Measurements from ENCODE around the gene EEFSEC.

The EEFSEC gene

GRCh38 chr3:128400671-128401070, 247.4 kb downstream of the EEFSEC start:
- no peak overlapping the region for H2BK15ac ChIP-seq (ENCODE audit: low read length)
- peak overlapping the region; percentile 94 for H2BK5ac ChIP-seq (ENCODE audit: low read length)
- H3K4me1 ChIP-seq (ENCODE audit: control insufficient read depth in 2 of 2, insufficient read depth in 1 of 2, low read depth in 1 of 2, low read length in 2 of 2) = peaks cover 20 to 29% of the 10 kb centered on the region in 2 donors
- H3K4me3 ChIP-seq (ENCODE audit: low read length in 2 of 2) = no peak overlapping the region
- no peaks in the 10 kb centered on the region for H3K9me3 ChIP-seq (replicated peaks in 1 of 2; ENCODE audit: control insufficient read depth in 2 of 2, insufficient read depth in 1 of 2, low read depth in 1 of 2, low read length in 2 of 2)
- no peak overlapping the region for H3K23ac ChIP-seq (ENCODE audit: low read depth, low read length, poor library complexity)
- peak overlapping the region; percentile 97 for H2AK5ac ChIP-seq (ENCODE audit: low read depth, low read length)
- H3K18ac ChIP-seq (ENCODE audit: low read length) = peak overlapping the region; percentile 73
- no peak overlapping the region for H3K27ac ChIP-seq (replicated peaks; ENCODE audit: low read length)
- no peaks in the 10 kb centered on the region for H3K36me3 ChIP-seq (replicated peaks in 1 of 2; ENCODE audit: control insufficient read depth in 2 of 2, insufficient read depth in 2 of 2, low read length in 2 of 2)
- H4K91ac ChIP-seq (ENCODE audit: low read depth, low read length, poor library complexity) = no peak overlapping the region
- H4K8ac ChIP-seq (ENCODE audit: low read depth, low read length) = no peak overlapping the region
- DNase-seq (ENCODE audit: low spot score) = peak; percentile 57
- H3K27me3 ChIP-seq (ENCODE audit: control insufficient read depth in 3 of 3, insufficient read depth in 3 of 3, low read depth in 1 of 3, low read length in 3 of 3) = no peaks in the 10 kb centered on the region
- no peaks in the 10 kb centered on the region for H3K79me1 ChIP-seq (ENCODE audit: low read depth, low read length)
- H2BK12ac ChIP-seq (ENCODE audit: low read length) = peak overlapping the region; percentile 99
- peak overlapping the region; percentile 30 for H3K4me2 ChIP-seq (ENCODE audit: insufficient read depth, low read length, poor library complexity, severe bottlenecking)
- H3K14ac ChIP-seq (ENCODE audit: low read length) = peak overlapping the region; percentile 27
- WGBS, 2 donors (ENCODE audit: extremely low coverage in 2 of 2, insufficient read length in 2 of 2, insufficient replicate concordance in 1 of 2) = no CpG with 5 or more reads among the region's 11 CpGs
- H3K4ac ChIP-seq (ENCODE audit: low read length) = peak overlapping the region; percentile 15
- no peak overlapping the region for H2BK120ac ChIP-seq (ENCODE audit: low read depth, low read length)
- H2AFZ ChIP-seq (ENCODE audit: low read length) = no peak overlapping the region
- H3K9ac ChIP-seq (ENCODE audit: low read depth, low read length, poor library complexity) = no peak overlapping the region

- Histone ChIP-seq H2BK12ac (ENCODE audit: low read length) (no peak overlapping the region), H3K18ac (ENCODE audit: low read length) (peak overlapping the region; percentile 4), H3K79me1 (ENCODE audit: low read depth, low read length) (no peaks in the 10 kb centered on the region), H3K27ac (replicated peaks; ENCODE audit: low read length) (no peak overlapping the region), H4K8ac (ENCODE audit: low read depth, low read length) (no peak overlapping the region), H2BK5ac (ENCODE audit: low read length) (no peak overlapping the region), H3K4me2 (ENCODE audit: insufficient read depth, low read length, poor library complexity, severe bottlenecking) (no peak overlapping the region), H3K9ac (ENCODE audit: low read depth, low read length, poor library complexity) (no peak overlapping the region), H3K9me3 (replicated peaks in 1 of 2; ENCODE audit: control insufficient read depth in 2 of 2, insufficient read depth in 1 of 2, low read depth in 1 of 2, low read length in 2 of 2) (no peaks in the 10 kb centered on the region), H2BK120ac (ENCODE audit: low read depth, low read length) (no peak overlapping the region), H2AFZ (ENCODE audit: low read length) (no peak overlapping the region), H3K14ac (ENCODE audit: low read length) (no peak overlapping the region), H3K27me3 (ENCODE audit: control insufficient read depth in 3 of 3, insufficient read depth in 3 of 3, low read depth in 1 of 3, low read length in 3 of 3) (no peaks in the 10 kb centered on the region), H2BK15ac (ENCODE audit: low read length) (no peak overlapping the region), H3K23ac (ENCODE audit: low read depth, low read length, poor library complexity) (no peak overlapping the region), H4K91ac (ENCODE audit: low read depth, low read length, poor library complexity) (no peak overlapping the region), H3K36me3 (replicated peaks in 1 of 2; ENCODE audit: control insufficient read depth in 2 of 2, insufficient read depth in 2 of 2, low read length in 2 of 2) (no peaks in the 10 kb centered on the region), H3K4ac (ENCODE audit: low read length) (no peak overlapping the region), H3K4me3 (ENCODE audit: low read length in 2 of 2) (no peak overlapping the region), H3K4me1 (ENCODE audit: control insufficient read depth in 2 of 2, insufficient read depth in 1 of 2, low read depth in 1 of 2, low read length in 2 of 2) (peaks cover 17 to 28% of the 10 kb centered on the region in 2 donors), H2AK5ac (ENCODE audit: low read depth, low read length) (no peak overlapping the region)
- WGBS, 2 donors (ENCODE audit: extremely low coverage in 2 of 2, insufficient read length in 2 of 2, insufficient replicate concordance in 1 of 2) = no CpG with 5 or more reads among the region's 11 CpGs
- no peak for DNase-seq (ENCODE audit: low spot score)
Observed at GRCh38 chr3:128402319-128402718, 249.0 kb downstream of the EEFSEC start.

GRCh38 chr3:128402998-128403397, 249.7 kb downstream of the EEFSEC start:
- Histone ChIP-seq H3K9me3 (replicated peaks in 1 of 2; ENCODE audit: control insufficient read depth in 2 of 2, insufficient read depth in 1 of 2, low read depth in 1 of 2, low read length in 2 of 2) (no peaks in the 10 kb centered on the region), H3K23ac (ENCODE audit: low read depth, low read length, poor library complexity) (peak overlapping the region; percentile 44), H3K9ac (ENCODE audit: low read depth, low read length, poor library complexity) (peak overlapping the region; percentile 47), H4K91ac (ENCODE audit: low read depth, low read length, poor library complexity) (no peak overlapping the region), H3K4me3 (ENCODE audit: low read length in 2 of 2) (peak overlapping the region in 1 of 2 donors; percentile 33), H3K36me3 (replicated peaks in 1 of 2; ENCODE audit: control insufficient read depth in 2 of 2, insufficient read depth in 2 of 2, low read length in 2 of 2) (no peaks in the 10 kb centered on the region), H3K79me1 (ENCODE audit: low read depth, low read length) (no peaks in the 10 kb centered on the region), H3K4ac (ENCODE audit: low read length) (peak overlapping the region; percentile 85), H3K27ac (replicated peaks; ENCODE audit: low read length) (no peak overlapping the region), H2BK15ac (ENCODE audit: low read length) (peak overlapping the region; percentile 77), H3K27me3 (ENCODE audit: control insufficient read depth in 3 of 3, insufficient read depth in 3 of 3, low read depth in 1 of 3, low read length in 3 of 3) (no peaks in the 10 kb centered on the region), H3K4me1 (ENCODE audit: control insufficient read depth in 2 of 2, insufficient read depth in 1 of 2, low read depth in 1 of 2, low read length in 2 of 2) (peaks cover 17 to 28% of the 10 kb centered on the region in 2 donors), H3K18ac (ENCODE audit: low read length) (peak overlapping the region; percentile 21), H3K4me2 (ENCODE audit: insufficient read depth, low read length, poor library complexity, severe bottlenecking) (no peak overlapping the region), H2AK5ac (ENCODE audit: low read depth, low read length) (peak overlapping the region; percentile 90), H2AFZ (ENCODE audit: low read length) (no peak overlapping the region), H2BK5ac (ENCODE audit: low read length) (no peak overlapping the region), H2BK120ac (ENCODE audit: low read depth, low read length) (peak overlapping the region; percentile 30), H4K8ac (ENCODE audit: low read depth, low read length) (no peak overlapping the region), H3K14ac (ENCODE audit: low read length) (peak overlapping the region; percentile 39), H2BK12ac (ENCODE audit: low read length) (no peak overlapping the region)
- DNase-seq (ENCODE audit: low spot score) = no peak
- WGBS, 2 donors (ENCODE audit: extremely low coverage in 2 of 2, insufficient read length in 2 of 2, insufficient replicate concordance in 1 of 2) = no CpG with 5 or more reads among the region's 6 CpGs

- H3K27me3 ChIP-seq (ENCODE audit: control insufficient read depth in 3 of 3, insufficient read depth in 3 of 3, low read depth in 1 of 3, low read length in 3 of 3) = no peaks in the 10 kb centered on the region
- no peak for DNase-seq (ENCODE audit: low spot score)
- H2BK12ac ChIP-seq (ENCODE audit: low read length) = no peak overlapping the region
- H3K23ac ChIP-seq (ENCODE audit: low read depth, low read length, poor library complexity) = no peak overlapping the region
- H4K91ac ChIP-seq (ENCODE audit: low read depth, low read length, poor library complexity) = no peak overlapping the region
- H3K9ac ChIP-seq (ENCODE audit: low read depth, low read length, poor library complexity) = no peak overlapping the region
- no peaks in the 10 kb centered on the region for H3K36me3 ChIP-seq (replicated peaks in 1 of 2; ENCODE audit: control insufficient read depth in 2 of 2, insufficient read depth in 2 of 2, low read length in 2 of 2)
- no peak overlapping the region for H3K4me3 ChIP-seq (ENCODE audit: low read length in 2 of 2)
- H3K79me1 ChIP-seq (ENCODE audit: low read depth, low read length) = no peaks in the 10 kb centered on the region
- no peak overlapping the region for H3K4ac ChIP-seq (ENCODE audit: low read length)
- H2AFZ ChIP-seq (ENCODE audit: low read length) = no peak overlapping the region
- peak overlapping the region; percentile 32 for H3K14ac ChIP-seq (ENCODE audit: low read length)
- H2BK15ac ChIP-seq (ENCODE audit: low read length) = peak overlapping the region; percentile 28
- no peak overlapping the region for H3K4me2 ChIP-seq (ENCODE audit: insufficient read depth, low read length, poor library complexity, severe bottlenecking)
- H3K4me1 ChIP-seq (ENCODE audit: control insufficient read depth in 2 of 2, insufficient read depth in 1 of 2, low read depth in 1 of 2, low read length in 2 of 2) = peaks cover 12 to 22% of the 10 kb centered on the region in 2 donors
- no peak overlapping the region for H2BK5ac ChIP-seq (ENCODE audit: low read length)
- no peaks in the 10 kb centered on the region for H3K9me3 ChIP-seq (replicated peaks in 1 of 2; ENCODE audit: control insufficient read depth in 2 of 2, insufficient read depth in 1 of 2, low read depth in 1 of 2, low read length in 2 of 2)
- WGBS, 2 donors (ENCODE audit: extremely low coverage in 2 of 2, insufficient read length in 2 of 2, insufficient replicate concordance in 1 of 2) = no CpG with 5 or more reads among the region's 23 CpGs
- no peak overlapping the region for H4K8ac ChIP-seq (ENCODE audit: low read depth, low read length)
- H2AK5ac ChIP-seq (ENCODE audit: low read depth, low read length) = peak overlapping the region; percentile 34
- no peak overlapping the region for H3K27ac ChIP-seq (replicated peaks; ENCODE audit: low read length)
- peak overlapping the region; percentile 68 for H3K18ac ChIP-seq (ENCODE audit: low read length)
- no peak overlapping the region for H2BK120ac ChIP-seq (ENCODE audit: low read depth, low read length)
Observed at GRCh38 chr3:128404276-128405068, 251.2 kb downstream of the EEFSEC start.
